ENCODE measurements around the gene ITGB1. TPM values are rescaled to one million over a fixed set of nuclear protein-coding genes. Genes with fewer than 3 reads are reported as not detected.

ITGB1 gene
- total and polyA plus RNA-seq, 12 donors, result 169 to 828 (median 595) TPM

DNA sequence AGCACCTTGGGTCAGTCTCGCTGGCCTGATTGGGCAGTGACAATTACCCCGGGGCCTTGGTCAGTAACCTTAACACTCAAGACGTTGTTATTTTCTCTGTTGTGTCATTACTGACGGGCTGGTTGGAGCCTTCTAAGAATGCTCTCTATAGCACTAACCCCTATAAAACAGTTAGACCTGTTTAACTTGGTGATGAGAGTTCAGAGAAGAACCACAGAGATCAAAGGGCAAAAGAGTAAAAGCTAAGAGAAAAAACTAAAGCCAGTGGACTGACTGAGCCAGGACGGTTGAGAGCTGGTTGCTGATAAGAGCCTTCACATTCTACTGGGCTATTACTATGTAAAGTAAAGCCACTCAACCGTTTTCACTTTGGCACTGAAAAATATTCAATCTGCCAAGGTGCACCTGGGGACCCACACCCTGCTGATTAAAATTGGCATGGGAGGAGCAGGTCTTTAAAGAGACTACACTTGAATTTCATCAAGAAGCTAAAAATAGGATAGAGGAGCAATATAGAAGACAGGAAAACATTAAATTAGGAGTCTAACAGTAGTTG, 13.6 kb upstream of the ITGB1 start:
- Histone ChIP-seq H3K36me3 (no peaks in the 10 kb centered on the region), H3K9me3 (peaks cover 0 to 1% (median 0%) of the 10 kb centered on the region in 11 donors), H3K4me1 (peaks cover 0 to 17% (median 7%) of the 10 kb centered on the region in 9 donors), H3K27ac (peak overlapping the region in 6 of 10 donors; percentile 5 to 74 (median 27)), H3K27me3 (no peaks in the 10 kb centered on the region), H3K4me3 (no peak overlapping the region)
- intact Hi-C loops (cut with DNase I), result no loop called here
- no peak for DNase-seq
- peak in 5 of 8 donors; percentile 40 to 76 (median 50) for ATAC-seq
- TF ChIP-seq, protein P1, sequence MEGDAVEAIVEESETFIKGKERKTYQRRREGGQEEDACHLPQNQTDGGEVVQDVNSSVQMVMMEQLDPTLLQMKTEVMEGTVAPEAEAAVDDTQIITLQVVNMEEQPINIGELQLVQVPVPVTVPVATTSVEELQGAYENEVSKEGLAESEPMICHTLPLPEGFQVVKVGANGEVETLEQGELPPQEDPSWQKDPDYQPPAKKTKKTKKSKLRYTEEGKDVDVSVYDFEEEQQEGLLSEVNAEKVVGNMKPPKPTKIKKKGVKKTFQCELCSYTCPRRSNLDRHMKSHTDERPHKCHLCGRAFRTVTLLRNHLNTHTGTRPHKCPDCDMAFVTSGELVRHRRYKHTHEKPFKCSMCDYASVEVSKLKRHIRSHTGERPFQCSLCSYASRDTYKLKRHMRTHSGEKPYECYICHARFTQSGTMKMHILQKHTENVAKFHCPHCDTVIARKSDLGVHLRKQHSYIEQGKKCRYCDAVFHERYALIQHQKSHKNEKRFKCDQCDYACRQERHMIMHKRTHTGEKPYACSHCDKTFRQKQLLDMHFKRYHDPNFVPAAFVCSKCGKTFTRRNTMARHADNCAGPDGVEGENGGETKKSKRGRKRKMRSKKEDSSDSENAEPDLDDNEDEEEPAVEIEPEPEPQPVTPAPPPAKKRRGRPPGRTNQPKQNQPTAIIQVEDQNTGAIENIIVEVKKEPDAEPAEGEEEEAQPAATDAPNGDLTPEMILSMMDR (IDR thresholded peaks at IDR 0.05), result no peak
- WGBS, 2 donors, result 49 to 54% methylated on average over 6 of the region's 6 CpGs

DNA sequence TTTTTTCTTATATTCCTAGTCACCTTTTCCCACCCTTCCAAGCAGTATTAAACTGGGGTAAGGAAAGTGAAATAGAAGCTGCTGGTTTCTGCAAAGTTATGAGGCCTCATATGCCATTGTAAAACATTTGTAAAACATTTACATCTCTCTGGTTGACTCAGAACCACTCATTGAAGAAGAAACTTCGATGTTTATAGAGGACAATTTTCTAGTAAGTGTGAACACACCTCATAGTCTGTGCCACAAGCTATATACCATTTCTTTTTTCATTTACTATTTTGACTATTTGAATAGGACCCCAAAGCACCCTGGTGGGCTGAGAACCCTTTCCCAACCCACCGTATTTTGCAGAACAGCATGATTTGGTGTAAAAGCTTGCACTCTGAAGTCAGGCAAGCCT, 12.9 kb upstream of the ITGB1 start:
- H3K27ac ChIP-seq, result peak overlapping the region in 1 of 10 donors; percentile 56
- H3K9me3 ChIP-seq, result peaks cover 0 to 8% (median 0%) of the 10 kb centered on the region in 11 donors
- ATAC-seq (no peak), DNase-seq (no peak)
- no peak overlapping the region for H3K4me3 ChIP-seq
- intact Hi-C loops (cut with DNase I), result no loop called here
- TF ChIP-seq, protein P1 (IDR thresholded peaks at IDR 0.05), result no peak
- peaks cover 0 to 17% (median 7%) of the 10 kb centered on the region in 9 donors for H3K4me1 ChIP-seq
- H3K27me3 ChIP-seq, result no peaks in the 10 kb centered on the region
- 91 to 97% methylated on average over 2 of the region's 2 CpGs for WGBS, 2 donors
- H3K36me3 ChIP-seq, result no peaks in the 10 kb centered on the region

DNA sequence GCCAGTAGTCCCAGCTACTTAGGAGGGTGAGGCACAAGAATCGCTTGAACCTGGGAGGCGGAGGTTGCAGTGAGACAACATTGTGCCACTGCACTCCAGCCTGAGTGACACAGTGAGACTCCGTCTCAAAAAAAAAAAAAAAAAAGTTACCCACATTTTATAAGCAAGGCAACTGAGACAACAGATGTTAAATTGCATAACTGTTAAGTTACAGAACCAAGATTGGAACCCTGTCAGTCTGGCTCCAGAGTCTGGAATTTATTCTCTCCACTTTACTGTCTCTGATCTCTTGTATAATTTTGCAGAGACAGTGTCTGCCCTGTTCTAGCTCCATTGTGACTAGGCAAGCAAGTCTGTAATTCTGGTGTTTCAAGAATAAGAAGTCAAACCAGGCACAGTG, 6.2 kb upstream of the ITGB1 start:
- 88 to 93% methylated on average over 3 of the region's 3 CpGs for WGBS, 2 donors
- DNase-seq, result no peak
- peak overlapping the region in 6 of 10 donors; percentile 12 to 100 (median 84) for H3K27ac ChIP-seq
- H3K4me1 ChIP-seq, result peaks cover 0 to 53% (median 43%) of the 10 kb centered on the region in 9 donors
- no peaks in the 10 kb centered on the region for H3K36me3 ChIP-seq
- TF ChIP-seq, protein P1 (IDR thresholded peaks at IDR 0.05), result no peak
- ATAC-seq, result no peak
- no peaks in the 10 kb centered on the region for H3K27me3 ChIP-seq
- H3K9me3 ChIP-seq, result peaks cover 0 to 8% (median 0%) of the 10 kb centered on the region in 11 donors
- intact Hi-C loops (cut with DNase I), result loop anchor here in 1 of 10 donors (2.0 kb wide), 1 partner anchor 17 kb away; no protein-coding TSS in a partner anchor
- no peak overlapping the region for H3K4me3 ChIP-seq

DNA sequence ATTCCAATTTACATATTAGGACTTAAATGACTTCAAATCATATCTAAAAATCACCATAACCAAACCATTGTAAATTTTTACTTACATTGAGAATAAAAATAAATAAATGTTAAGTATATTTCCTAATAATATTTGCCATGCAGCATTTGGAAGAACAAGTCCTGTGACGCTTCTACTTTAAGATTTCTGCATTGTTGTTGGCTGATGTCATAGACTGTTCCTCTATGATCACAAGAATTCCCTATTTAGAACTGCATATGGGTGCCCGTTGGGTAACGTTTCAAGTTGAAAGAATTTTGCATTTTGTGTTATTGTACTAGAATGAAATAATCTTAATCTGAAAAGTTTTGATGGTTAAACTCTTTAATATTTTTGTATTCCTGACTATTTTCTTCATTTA, 5.1 kb upstream of the ITGB1 start:
- Histone ChIP-seq H3K4me1 (peaks cover 0 to 58% (median 48%) of the 10 kb centered on the region in 9 donors), H3K9me3 (peaks cover 0 to 8% (median 0%) of the 10 kb centered on the region in 11 donors), H3K4me3 (peak overlapping the region in 2 of 10 donors; percentile 9 to 18), H3K27ac (peak overlapping the region; percentile 64 to 100 (median 84)), H3K27me3 (no peaks in the 10 kb centered on the region), H3K36me3 (no peaks in the 10 kb centered on the region)
- peak in 3 of 8 donors; percentile 35 to 42 (median 36) for ATAC-seq
- DNase-seq, result no peak
- intact Hi-C loops (cut with DNase I), result no loop called here
- TF ChIP-seq, protein P1 (IDR thresholded peaks at IDR 0.05), result no peak
- 4 to 9% methylated on average over 3 of the region's 3 CpGs for WGBS, 2 donors
